Posterior vena cava (tissue), 2 donors: ENCODE data around the gene PHIP. TPM values are rescaled to one million over a fixed set of nuclear protein-coding genes. Genes with fewer than 3 reads are reported as not detected.

Experiments
- total RNA-seq, 2 donors: library from RNA; stranded (reverse); fragmentation: NEBNext Ultra II Directional; extraction: Animal tissue kit (Norgen Biotek cat#: 25700); gene quantifications; one replicate each; pipeline ENCODE4 v1.2.1, GENCODE V29; 2021
- donor health status: DM: yes; HTN: yes; CAD: no.
- donor health status: DM: yes; HTN: yes; CAD: no.

PHIP gene
- total RNA-seq, 2 donors from 2014 or later: 25.5 to 27.4 TPM

Other genes with a start within 250 kb of the PHIP start
- gene IRAK1BP1, start 210.7 kb downstream of the PHIP start, total RNA-seq: 1 to 10 TPM; 4.4 to 5.6 TPM
- gene HMGN3, start 156.4 kb upstream of the PHIP start, total RNA-seq: 10 to 100 TPM; 33.3 to 61.1 TPM